Cardiac muscle cell (in vitro differentiated cells and primary cell): ENCODE measurements around the gene C1orf52. TPM values are rescaled to one million over a fixed set of nuclear protein-coding genes. Genes with fewer than 3 reads are reported as not detected.

Experiments
- DNase-seq, 2 donors: peaks; one replicate each; pipeline versions ENCODE4 v3.0.0 to v3.0.0-alpha.2; 2010 to 2017; ENCODE audit warnings: low read depth in 1 of 2, low spot score in 1 of 2
- H3K27ac ChIP-seq: fragments of 200-600 bp; sonication (generic); 2 replicates; pipeline ENCODE4 v1.5.1; 2016
- H3K27me3 ChIP-seq: fragments of 200-600 bp; sonication (generic); 2 replicates; pipeline ENCODE4 v1.6.0; 2016; ENCODE audit warnings: control low read depth
- H3K36me3 ChIP-seq: fragments of 200-600 bp; sonication (generic); 2 replicates; pipeline ENCODE4 v1.5.1; 2016; ENCODE audit warnings: control low read depth
- H3K4me1 ChIP-seq: fragments of 200-600 bp; sonication (generic); 2 replicates; pipeline ENCODE4 v1.8.1; 2017; ENCODE audit warnings: low read depth, mild to moderate bottlenecking, mixed run types
- H3K4me3 ChIP-seq: fragments of 200-600 bp; sonication (generic); 2 replicates; pipeline ENCODE4 v1.5.1; 2016; ENCODE audit warnings: mild to moderate bottlenecking
- H3K9me3 ChIP-seq: fragments of 200-600 bp; sonication (generic); 2 replicates; pipeline ENCODE4 v1.5.1; 2017; ENCODE audit warnings: low read depth, mild to moderate bottlenecking, control low read depth
- polyA plus RNA-seq: library from polyadenylated mRNA; unstranded; fragments of >200 nt; fragmentation: Nextera tagmentation; extraction: Ambion mirVana; gene quantifications from 2 replicates; pipeline ENCODE4 v1.2.1, GENCODE V29; 2016
- total RNA-seq: library from RNA; depleted of rRNA; stranded (reverse); fragments of >200 nt; gene quantifications from 2 replicates; pipeline ENCODE4 v1.2.3, GENCODE V29; 2016
- TF ChIP-seq, protein P1 (sequence below): IDR thresholded peaks from 2 replicates; pipeline ENCODE4 v1.5.1; 2012; ENCODE audit warnings: low read depth, mild to moderate bottlenecking, low read length

C1orf52 gene
- 63.4 and 71.6 TPM in 2 replicates for total RNA-seq
- polyA plus RNA-seq: 82.1 and 91.4 TPM in 2 replicates

DNA sequence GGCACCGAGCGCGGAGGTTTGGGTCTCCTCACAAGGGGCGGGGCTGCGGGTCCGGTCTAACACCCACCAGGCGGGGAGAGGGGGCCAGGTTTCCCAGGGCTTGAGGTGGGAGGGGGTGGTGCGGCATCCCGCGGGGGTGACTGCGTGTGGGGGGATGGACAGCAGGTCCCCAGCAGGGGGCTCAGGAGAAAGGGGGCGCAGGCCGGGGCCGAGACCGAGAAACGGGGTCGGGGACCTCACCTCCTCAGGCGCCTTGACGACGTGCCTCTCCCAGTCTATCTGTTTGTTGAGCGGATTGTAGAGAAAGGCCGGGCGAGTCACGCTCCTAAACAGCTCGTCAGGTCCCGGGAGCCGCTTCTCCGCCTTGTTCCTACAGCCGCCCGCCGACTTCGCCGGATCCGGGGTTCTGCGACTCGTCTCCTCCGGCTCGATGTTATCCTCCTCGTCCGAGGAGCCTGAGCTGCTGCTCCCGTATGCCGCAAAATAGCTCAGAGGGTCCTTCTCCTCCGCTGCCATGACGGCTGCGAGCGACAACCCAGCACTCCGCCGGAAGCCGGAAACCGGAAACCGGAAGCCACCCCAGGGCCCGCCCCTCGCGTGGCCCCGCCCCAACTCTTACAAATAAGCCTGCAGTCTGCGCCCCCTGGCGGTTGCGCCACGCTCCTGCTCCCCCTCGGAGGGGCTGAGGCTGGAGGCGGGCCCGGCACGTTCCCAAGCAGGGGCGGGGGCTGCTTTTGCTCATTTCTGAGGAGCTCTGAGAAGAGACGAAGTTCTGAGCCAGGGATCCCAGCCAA lies at the start of gene C1orf52:
C1orf52 (minus strand) TSS at position 545 of the 794 bp plus-strand sequence; CDS start at position 516, 29 bp downstream.
- H3K4me1 ChIP-seq: peaks cover 13% of the 10 kb centered on the region
- peak within 1 kb of the TSS; percentile 87 for H3K27ac ChIP-seq
- peak within 1 kb of the TSS; percentile 64 for H3K4me3 ChIP-seq
- H3K27me3 ChIP-seq: no peaks in the 10 kb centered on the region
- peak; percentile 96 to 98 for DNase-seq
- H3K9me3 ChIP-seq: no peaks in the 10 kb centered on the region
- TF ChIP-seq, protein P1, sequence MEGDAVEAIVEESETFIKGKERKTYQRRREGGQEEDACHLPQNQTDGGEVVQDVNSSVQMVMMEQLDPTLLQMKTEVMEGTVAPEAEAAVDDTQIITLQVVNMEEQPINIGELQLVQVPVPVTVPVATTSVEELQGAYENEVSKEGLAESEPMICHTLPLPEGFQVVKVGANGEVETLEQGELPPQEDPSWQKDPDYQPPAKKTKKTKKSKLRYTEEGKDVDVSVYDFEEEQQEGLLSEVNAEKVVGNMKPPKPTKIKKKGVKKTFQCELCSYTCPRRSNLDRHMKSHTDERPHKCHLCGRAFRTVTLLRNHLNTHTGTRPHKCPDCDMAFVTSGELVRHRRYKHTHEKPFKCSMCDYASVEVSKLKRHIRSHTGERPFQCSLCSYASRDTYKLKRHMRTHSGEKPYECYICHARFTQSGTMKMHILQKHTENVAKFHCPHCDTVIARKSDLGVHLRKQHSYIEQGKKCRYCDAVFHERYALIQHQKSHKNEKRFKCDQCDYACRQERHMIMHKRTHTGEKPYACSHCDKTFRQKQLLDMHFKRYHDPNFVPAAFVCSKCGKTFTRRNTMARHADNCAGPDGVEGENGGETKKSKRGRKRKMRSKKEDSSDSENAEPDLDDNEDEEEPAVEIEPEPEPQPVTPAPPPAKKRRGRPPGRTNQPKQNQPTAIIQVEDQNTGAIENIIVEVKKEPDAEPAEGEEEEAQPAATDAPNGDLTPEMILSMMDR: peak; percentile 91
- peaks cover 4% of the 10 kb centered on the region for H3K36me3 ChIP-seq

GRCh38 chr1:85308833-85309350 lies 49.4 kb upstream of the C1orf52 start:
- no peak overlapping the region for H3K27ac ChIP-seq
- no peaks in the 10 kb centered on the region for H3K36me3 ChIP-seq
- DNase-seq: no peak
- H3K9me3 ChIP-seq: no peaks in the 10 kb centered on the region
- TF ChIP-seq, protein P1: no peak
- H3K4me3 ChIP-seq: no peak overlapping the region
- H3K27me3 ChIP-seq: no peaks in the 10 kb centered on the region
- no peaks in the 10 kb centered on the region for H3K4me1 ChIP-seq

DNA sequence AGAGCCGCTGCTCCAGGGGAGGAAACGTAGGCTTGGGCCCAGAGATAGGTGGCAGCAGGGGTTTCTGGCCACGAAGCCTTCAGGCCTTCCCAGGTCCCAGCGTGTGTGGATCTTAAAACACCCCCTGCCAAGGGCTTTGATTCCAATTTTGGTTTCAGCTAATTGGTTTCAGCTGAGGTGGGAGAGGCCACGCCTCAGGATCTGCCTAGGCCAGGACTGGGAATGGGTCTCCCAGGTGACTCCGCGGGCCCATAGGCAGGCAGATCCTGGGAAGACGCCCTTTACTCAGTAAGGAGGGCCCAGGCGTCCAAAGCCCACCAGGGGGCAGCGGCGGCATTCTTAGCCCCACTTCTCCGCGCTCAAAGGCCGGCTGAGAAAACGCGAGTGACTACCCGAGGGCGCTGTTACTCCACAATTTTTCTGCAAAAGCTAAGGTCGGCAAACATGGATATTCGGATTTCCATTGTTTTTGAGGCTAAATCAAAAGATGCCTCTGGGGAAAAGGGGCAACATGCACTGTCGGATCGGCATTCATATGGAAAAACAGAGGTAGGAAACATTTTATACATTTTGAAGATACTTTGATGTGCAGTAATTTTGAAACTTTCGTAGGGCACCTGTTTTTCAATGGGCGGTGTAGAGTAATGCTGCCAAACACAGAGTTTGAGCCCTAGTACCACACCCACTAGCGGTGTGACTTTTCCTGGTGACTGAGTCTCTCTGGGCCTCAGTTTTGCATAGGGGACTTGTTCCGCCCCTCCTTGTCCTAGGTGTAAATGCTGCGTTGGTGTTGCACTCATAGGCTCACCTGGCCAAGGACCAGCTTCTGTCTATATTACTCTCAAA lies 48.7 kb upstream of the C1orf52 start:
- Histone ChIP-seq H3K27ac (no peak overlapping the region), H3K27me3 (no peaks in the 10 kb centered on the region), H3K9me3 (no peaks in the 10 kb centered on the region), H3K4me1 (no peaks in the 10 kb centered on the region), H3K4me3 (no peak overlapping the region), H3K36me3 (no peaks in the 10 kb centered on the region)
- TF ChIP-seq, protein P1: peak; percentile 99
- peak; percentile 92 to 94 for DNase-seq

- no peak for DNase-seq
- no peak overlapping the region for H3K4me3 ChIP-seq
- no peaks in the 10 kb centered on the region for H3K9me3 ChIP-seq
- H3K27ac ChIP-seq: no peak overlapping the region
- no peaks in the 10 kb centered on the region for H3K4me1 ChIP-seq
- TF ChIP-seq, protein P1: no peak
- no peaks in the 10 kb centered on the region for H3K36me3 ChIP-seq
- H3K27me3 ChIP-seq: no peaks in the 10 kb centered on the region
Measured at GRCh38 chr1:85306236-85306635, 46.8 kb upstream of the C1orf52 start.

DNA sequence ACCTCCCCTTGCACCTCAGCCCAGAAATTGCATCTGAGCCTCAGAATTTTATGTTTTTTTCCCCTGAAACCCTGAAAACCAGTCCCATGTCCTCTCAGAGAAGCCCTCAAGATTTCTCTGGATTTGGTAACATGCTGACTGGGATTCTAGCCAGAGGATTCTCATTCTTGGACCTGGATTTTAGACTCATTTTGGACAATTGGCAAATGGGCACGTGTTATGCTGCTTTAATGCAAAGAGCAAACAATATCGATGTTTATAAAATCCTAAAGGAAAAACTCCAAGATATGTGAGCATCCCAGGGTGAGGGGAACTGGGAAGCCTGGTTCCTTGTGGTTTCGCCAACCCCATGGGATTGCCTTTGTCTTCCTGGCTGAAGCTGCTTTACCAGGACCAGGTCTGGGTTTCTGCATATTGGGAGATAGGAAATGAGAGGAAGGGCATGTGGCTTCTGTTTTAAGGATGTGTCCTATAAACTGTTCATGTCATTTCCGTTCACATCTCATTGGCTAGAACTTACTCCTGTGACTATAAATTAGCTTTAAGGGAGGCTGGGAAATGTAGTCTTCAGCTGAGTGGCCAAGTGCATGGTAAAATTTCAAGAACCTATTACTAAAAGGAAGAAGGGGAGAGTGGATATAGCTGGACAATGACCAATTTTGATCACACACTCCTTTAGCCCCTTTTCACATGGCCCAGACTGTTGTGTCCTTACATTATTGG lies 44.1 kb upstream of the C1orf52 start:
- Histone ChIP-seq H3K27me3 (no peaks in the 10 kb centered on the region), H3K27ac (no peak overlapping the region), H3K4me3 (no peak overlapping the region), H3K4me1 (no peaks in the 10 kb centered on the region), H3K9me3 (no peaks in the 10 kb centered on the region), H3K36me3 (no peaks in the 10 kb centered on the region)
- TF ChIP-seq, protein P1: no peak
- no peak for DNase-seq
